Femur (tissue), 1 donor: ENCODE measurements around the gene ARL13B.
"Not testable (repeated sequence)": the region's sequence is repeated elsewhere in the genome, so short reads cannot be mapped to it uniquely, and the experiment has no call there.

Source experiments
- DNase-seq: peaks from one replicate; pipeline ENCODE4 v3.0.0-alpha.2; 2017

The ARL13B gene

GRCh38 chr3:93979850-93980676, at the start of gene ARL13B:
ARL13B (plus strand) TSS chr3:93980155; CDS start chr3:93980424, 269 bp downstream.
- peak; percentile 99 for DNase-seq

- no peak for DNase-seq
These were observed 48.2 kb upstream of the ARL13B start for GRCh38 chr3:93931597-93932229.

- no peak for DNase-seq
These were observed 45.4 kb upstream of the ARL13B start for GRCh38 chr3:93934366-93935046.

- DNase-seq: no peak
These were observed 43.4 kb upstream of the ARL13B start for GRCh38 chr3:93936549-93936948.

- not testable (repeated sequence) for DNase-seq
These were observed 42.5 kb upstream of the ARL13B start for GRCh38 chr3:93937485-93937884.

GRCh38 chr3:93949958-93950357, 30.0 kb upstream of the ARL13B start:
- not testable (repeated sequence) for DNase-seq

- DNase-seq: no peak
These were observed 18.9 kb upstream of the ARL13B start for GRCh38 chr3:93961026-93961425.

GRCh38 chr3:93961489-93961888, 18.5 kb upstream of the ARL13B start:
- no peak for DNase-seq

GRCh38 chr3:93962798-93963197, 17.2 kb upstream of the ARL13B start:
- DNase-seq: no peak

GRCh38 chr3:93965106-93965505, 14.8 kb upstream of the ARL13B start:
- DNase-seq: not testable (repeated sequence)

- no peak for DNase-seq
These were observed 10.5 kb upstream of the ARL13B start for GRCh38 chr3:93969443-93969842.

GRCh38 chr3:93969997-93970396, 10.0 kb upstream of the ARL13B start:
- no peak for DNase-seq

GRCh38 chr3:93973131-93974126, 6.5 kb upstream of the ARL13B start, which contains the start of gene PROS1:
PROS1 (minus strand) TSS chr3:93973896; CDS start chr3:93973749, 147 bp downstream.
- peak; percentile 91 for DNase-seq

- no peak for DNase-seq
These were observed 1.7 kb downstream of the ARL13B start for GRCh38 chr3:93981649-93982048.

GRCh38 chr3:93983408-93983807, 3.5 kb downstream of the ARL13B start:
- no peak for DNase-seq

- DNase-seq: no peak
These were observed 4.7 kb downstream of the ARL13B start for GRCh38 chr3:93984618-93985017.

- no peak for DNase-seq
These were observed 8.3 kb downstream of the ARL13B start for GRCh38 chr3:93988283-93988682.

GRCh38 chr3:93988764-93989163, 8.8 kb downstream of the ARL13B start:
- DNase-seq: no peak

- DNase-seq: no peak
These were observed 9.3 kb downstream of the ARL13B start for GRCh38 chr3:93989241-93989640.

GRCh38 chr3:93991631-93992030, 11.7 kb downstream of the ARL13B start:
- no peak for DNase-seq

- no peak for DNase-seq
These were observed 12.3 kb downstream of the ARL13B start for GRCh38 chr3:93992207-93992606.

- no peak for DNase-seq
These were observed 14.1 kb downstream of the ARL13B start for GRCh38 chr3:93994056-93994455.
